GM12878 (cell line): Measurements from ENCODE around the gene HLA-B. TPM values are rescaled to one million over a fixed set of nuclear protein-coding genes. Genes with fewer than 3 reads are reported as not detected.
"Not testable (repeated sequence)": the region's sequence is repeated elsewhere in the genome, so short reads cannot be mapped to it uniquely, and the experiment has no call there.

Experiments used
- ATAC-seq: fragments of 200-7000 bp; cut with Tn5 transposase; 3 replicates; pipeline ENCODE4 v1.9.1; 2020; ENCODE audit warnings: mild to moderate bottlenecking, moderate library complexity
- BruUV-seq: library from RNA; stranded (reverse); fragments of 400-500 nt; replicated peaks from 2 replicates; lab custom pipeline; 2021; lab: Mats Ljungman, UMichigan
- CTCF ChIA-PET: fragments of 300-600 bp; sonication (Branson Sonifier 250); formaldehyde crosslinking; extraction: SDS; loops from one replicate; lab custom pipeline; 2021; ENCODE audit warnings: inconsistent platforms; lab: Yijun Ruan, JAX
- POLR2A ChIA-PET: fragments of 350-600 bp; formaldehyde crosslinking; extraction: SDS; loops from one replicate; lab custom pipeline; 2021; ENCODE audit warnings: inconsistent platforms; lab: Charles Lee
- RAD21 ChIA-PET: fragments of 300-600 bp; sonication (Branson Sonifier 250); formaldehyde crosslinking; loops from one replicate; lab custom pipeline; 2023; ENCODE audit warnings: antibody characterized with exemption; ENCODE audit not compliant: unreplicated experiment; lab: Charles Lee
- SMC1A ChIA-PET: fragments of 300-600 bp; sonication (Branson Sonifier 250); formaldehyde crosslinking; loops from one replicate; lab custom pipeline; 2023; ENCODE audit not compliant: unreplicated experiment, uncharacterized antibody; lab: Charles Lee
- DNase-seq: peaks from one replicate; pipeline ENCODE4 v3.0.0-alpha.2; 2011; ENCODE audit warnings: low read depth, low spot score
- FAIRE-seq: peaks from 3 replicates; lab custom pipeline; 2011; peaks lifted over from hg19 to GRCh38; lab: Jason Lieb, UNC
- H2AFZ ChIP-seq: 2 replicates; pipeline ENCODE4 v1.6.0; 2011; ENCODE audit warnings: low read depth, low read length, control low read depth; ENCODE audit not compliant: control insufficient read depth
- H3K27ac ChIP-seq: 2 replicates; pipeline ENCODE4 v1.5.1; 2011; ENCODE audit warnings: control low read depth; ENCODE audit not compliant: control insufficient read depth, insufficient read depth
- H3K27me3 ChIP-seq, 2 experiments: replicated peaks in 1 of 2; 2 replicates each; pipeline versions ENCODE4 v1.6.0 to v1.6.1; 2011; ENCODE audit warnings: low read length in 1 of 2; ENCODE audit not compliant: control insufficient read depth in 2 of 2, insufficient read depth in 2 of 2
- H3K36me3 ChIP-seq, 2 experiments: 2 replicates each; pipeline ENCODE4 v1.5.1; 2011; ENCODE audit warnings: low read length in 1 of 2; ENCODE audit not compliant: control insufficient read depth in 2 of 2, insufficient read depth in 2 of 2
- H3K4me1 ChIP-seq: 2 replicates; pipeline ENCODE4 v1.6.1; 2011; ENCODE audit warnings: mild to moderate bottlenecking, low read length, moderate library complexity, mixed read lengths; ENCODE audit not compliant: control insufficient read depth, insufficient read depth
- H3K4me2 ChIP-seq: 2 replicates; pipeline ENCODE4 v1.6.0; 2011; ENCODE audit warnings: control low read depth; ENCODE audit not compliant: control insufficient read depth, insufficient read depth
- H3K4me3 ChIP-seq: fragments of 200-600 bp; sonication (generic); 2 replicates; pipeline ENCODE4 v1.5.1; 2016
- H3K79me2 ChIP-seq: 2 replicates; pipeline ENCODE4 v1.6.0; 2011; ENCODE audit warnings: low read length; ENCODE audit not compliant: control insufficient read depth, insufficient read depth
- H3K9ac ChIP-seq: 2 replicates; pipeline ENCODE4 v1.8.0; 2011; ENCODE audit warnings: low read length, control low read depth, mixed read lengths; ENCODE audit not compliant: control insufficient read depth, insufficient read depth
- H3K9me3 ChIP-seq: replicated peaks from 3 replicates; pipeline ENCODE4 v1.5.1; 2011; ENCODE audit warnings: mild to moderate bottlenecking, low read length; ENCODE audit not compliant: control insufficient read depth, insufficient read depth
- H4K20me1 ChIP-seq: 2 replicates; pipeline ENCODE4 v1.6.0; 2011; ENCODE audit not compliant: control insufficient read depth, insufficient read depth
- BMI1 ChIP-seq: fragments of 450-650 bp; IDR thresholded peaks from 2 replicates; pipeline ENCODE4 v1.6.1; 2016; ENCODE audit warnings: mild to moderate bottlenecking, moderate library complexity, borderline replicate concordance
- ESRRA ChIP-seq: IDR thresholded peaks from 2 replicates; pipeline ENCODE4 v1.6.1; 2012; ENCODE audit warnings: mild to moderate bottlenecking, low read length, improper control_type of control experiment
- IKZF1 ChIP-seq: fragments of 450-650 bp; conservative IDR thresholded peaks from 2 replicates; pipeline ENCODE4 v1.6.1; 2017; ENCODE audit warnings: antibody characterized with exemption, mild to moderate bottlenecking
- MLLT1 ChIP-seq: fragments of 450-650 bp; IDR thresholded peaks from 2 replicates; pipeline ENCODE4 v1.6.1; 2016; ENCODE audit warnings: mild to moderate bottlenecking
- RFX5 ChIP-seq: IDR thresholded peaks from 2 replicates; pipeline ENCODE4 v1.6.1; 2011; ENCODE audit warnings: low read depth, low read length, improper control_type of control experiment
- TCF7 ChIP-seq: IDR thresholded peaks from 2 replicates; pipeline ENCODE4 v1.6.1; 2014; ENCODE audit warnings: antibody characterized with exemption, borderline replicate concordance
- WGBS: methylation state at CpG from one replicate; pipeline ENCODE4 v1.1.6; 2016; ENCODE audit warnings: low lambda C conversion rate; ENCODE audit not compliant: insufficient replicate concordance, insufficient coverage; ENCODE audit errors: missing lambda C conversion rate; 5-methylcytosine and 5-hydroxymethylcytosine counted together
- in situ Hi-C: fragments of 300-500 bp; cut with MboI; formaldehyde crosslinking; loops from 9 replicates; pipeline ENCODE4 v1.14.3; 2018; ENCODE audit warnings: mixed read lengths
- intact Hi-C: fragments of 100-400 bp; cut with micrococcal nuclease; formaldehyde crosslinking; loops from one replicate; pipeline ENCODE4 v1.14.2; 2022; ENCODE audit not compliant: unreplicated experiment
- polyA plus RNA-seq, 11 experiments: library from polyadenylated mRNA; depleted of rRNA in 4 of 11; unstranded in 6 of 11; stranded (reverse) in 5 of 11; fragments of >200 nt; fragmentation: Nextera tagmentation in 4 of 11; fragmentation: Illumina TruSeq in 1 of 11; extraction: Ambion mirVana in 4 of 11; extraction: Trizol in 1 of 11; gene quantifications; 1 replicate in 1 of 11; 2 replicates in 10 of 11; pipeline versions ENCODE4 v1.2.1 to v1.2.3, GENCODE V29; 2011 to 2016; ENCODE audit warnings: inconsistent platforms in 2 of 11, missing spikeins in 2 of 11, low read depth in 1 of 11
- total RNA-seq, 4 experiments: library from RNA; depleted of rRNA in 3 of 4; stranded (reverse); fragments of >200 nt in 3 of 4; fragmentation: Illumina TruSeq in 1 of 4; extraction: Trizol in 1 of 4; gene quantifications; 2 replicates each; pipeline versions ENCODE4 v1.2.1 to v1.2.3, GENCODE V29; 2013 to 2021

Gene HLA-B
- total and polyA plus RNA-seq, 10 of the 15 experiments (the other 5 are each of a cell fraction or from before 2014, with no cell fraction given) = 820 to 5,128 (median 3,370) TPM

DNA sequence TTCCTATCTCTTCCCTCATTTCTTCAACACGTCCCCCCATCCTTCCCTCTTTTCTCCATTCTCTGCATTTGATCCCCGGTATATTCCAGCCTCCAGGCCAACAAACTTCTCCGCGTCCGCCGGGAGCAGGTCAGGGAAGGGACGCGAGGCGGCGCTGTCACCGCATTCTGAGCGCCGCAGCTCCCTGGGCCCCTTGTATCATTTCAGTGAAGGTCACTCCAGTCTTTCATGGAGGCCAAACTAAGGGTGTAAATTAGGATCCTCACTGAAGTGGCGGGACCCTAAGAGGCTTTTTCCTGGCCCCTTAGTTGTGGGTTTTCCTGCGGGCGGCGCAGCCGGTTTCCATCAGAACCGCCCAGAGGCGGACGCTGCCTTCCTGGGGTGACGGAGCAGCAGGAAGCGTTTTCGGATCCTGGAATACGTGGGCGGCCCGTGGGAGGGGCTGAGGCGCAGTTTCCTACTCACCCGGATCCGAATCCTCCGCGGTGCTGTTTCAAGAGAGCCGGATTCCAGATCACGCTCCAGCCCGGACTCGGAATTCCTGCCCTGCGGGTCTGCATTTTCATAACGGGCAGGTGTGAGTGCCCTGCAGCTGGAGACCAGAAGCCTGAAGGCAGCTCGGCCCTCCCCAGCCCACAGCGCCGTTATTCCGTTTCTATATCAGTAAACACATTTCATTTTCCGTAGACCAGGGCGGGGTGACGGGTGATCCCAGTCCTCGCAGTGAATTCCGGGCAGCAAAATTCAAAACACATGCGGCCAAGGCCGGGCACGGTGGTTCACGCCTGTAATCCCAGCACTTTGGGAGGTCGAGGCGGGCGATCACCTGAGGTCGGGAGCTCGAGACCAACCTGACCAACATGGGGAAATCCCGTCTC lies 42.8 kb upstream of the HLA-B start (continued):
- TF ChIP-seq TCF7 = no peak
- 0 out of 2 replicates have a peak, but pooled peaks have one; percentile 58 for TF ChIP-seq MLLT1
- peak; percentile 86; the same call in 1 of the 2 replicates for TF ChIP-seq ESRRA

GRCh38 chr6:31397901-31398525 lies 41.0 kb upstream of the HLA-B start:
- H3K27ac ChIP-seq = no peak overlapping the region
- H3K79me2 ChIP-seq = peaks cover 26% of the 10 kb centered on the region
- no peaks in the 10 kb centered on the region for H3K9me3 ChIP-seq
- CTCF ChIA-PET = interaction anchor here (0.7 to 7.6 kb wide), 27 partner anchors 9 to 398 kb away, joined by 3 to 145 read pairs (median 3); partner anchors contain the start of genes MICB and TCF19
- H3K27me3 ChIP-seq = no peaks in the 10 kb centered on the region
- no peaks in the 10 kb centered on the region for H4K20me1 ChIP-seq
- RAD21 ChIA-PET = interaction anchor here (0.5 to 3.7 kb wide), 5 partner anchors 42 to 271 kb away, joined by 3 to 21 read pairs (median 6); no protein-coding TSS in a partner anchor
- BruUV-seq = no TSS peak
- H3K4me3 ChIP-seq = no peak overlapping the region
- no peak for ATAC-seq
- no peak overlapping the region for H2AFZ ChIP-seq
- FAIRE-seq = no peak
- SMC1A ChIA-PET = interaction anchor here (0.7 to 6.3 kb wide), 6 partner anchors 41 to 202 kb away, joined by 3 to 71 read pairs (median 3); no protein-coding TSS in a partner anchor
- no peak overlapping the region for H3K4me2 ChIP-seq
- intact Hi-C loops (loop anchor here (10.0 kb wide), 1 partner anchor 197 kb away; the partner anchor contains the start of gene NCR3), in situ Hi-C loops (no loop called here)
- DNase-seq = no peak
- WGBS = 85% methylated on average over 10 of the region's 10 CpGs
- POLR2A ChIA-PET = interaction anchor here (1.3 kb wide), 1 partner anchor 45 kb away, joined by 3 read pairs; no protein-coding TSS in a partner anchor
- no peak for TF ChIP-seq RFX5
- no peak for TF ChIP-seq BMI1
- TF ChIP-seq IKZF1 = no peak
- H3K36me3 ChIP-seq = no peaks in the 10 kb centered on the region
- no peak overlapping the region for H3K9ac ChIP-seq
- peaks cover 11% of the 10 kb centered on the region for H3K4me1 ChIP-seq

- peak overlapping the region; percentile 49; the same call in 1 of the 2 replicates for H3K4me2 ChIP-seq
- intact Hi-C loops = loop anchor here (10.0 kb wide), 1 partner anchor 198 kb away; the partner anchor contains the start of gene NCR3
- SMC1A ChIA-PET = interaction anchor here (0.7 to 6.3 kb wide), 7 partner anchors 21 to 201 kb away, joined by 3 to 71 read pairs (median 3); no protein-coding TSS in a partner anchor
Observed at GRCh38 chr6:31397153-31397499, 40.1 kb upstream of the HLA-B start.

More at GRCh38 chr6:31397153-31397499, 40.1 kb upstream of the HLA-B start:
- peaks cover 17% of the 10 kb centered on the region for H3K79me2 ChIP-seq
- H3K4me1 ChIP-seq, H3K4me3 ChIP-seq, H3K27ac ChIP-seq, H2AFZ ChIP-seq, DNase-seq, in situ Hi-C loops, BruUV-seq, H3K36me3 ChIP-seq, H3K9ac ChIP-seq, FAIRE-seq, ATAC-seq, H3K27me3 ChIP-seq, H3K9me3 ChIP-seq, H4K20me1 ChIP-seq: not testable (repeated sequence)
- POLR2A ChIA-PET = interaction anchor here (1.3 kb wide), 1 partner anchor 46 kb away, joined by 3 read pairs; no protein-coding TSS in a partner anchor
- RAD21 ChIA-PET = interaction anchor here (1.0 to 1.2 kb wide), 2 partner anchors 43 to 45 kb away, joined by 6 read pairs; no protein-coding TSS in a partner anchor
- 32% methylated on average over 8 of the region's 8 CpGs for WGBS
- CTCF ChIA-PET = interaction anchor here (0.7 to 7.6 kb wide), 21 partner anchors 10 to 201 kb away, joined by 3 to 145 read pairs (median 4); no protein-coding TSS in a partner anchor
